Measurements from ENCODE around the gene SRRM4. TPM values are rescaled to one million over a fixed set of nuclear protein-coding genes. Genes with fewer than 3 reads are reported as not detected.

Gene SRRM4
- total RNA-seq, 1 donor from 2014 or later, result under 0.01 TPM

GRCh38 chr12:119171691-119172425 is 190.5 kb downstream of the SRRM4 start:
- Histone ChIP-seq H3K36me3 (ENCODE audit: control insufficient read depth in 3 of 3, insufficient read depth in 3 of 3, low read length in 3 of 3) (no peaks in the 10 kb centered on the region), H3K4me3 (ENCODE audit: low read length in 3 of 3) (no peak overlapping the region), H3K4me1 (ENCODE audit: control insufficient read depth in 3 of 3, insufficient read depth in 3 of 3, low read length in 3 of 3) (peaks cover 8 to 17% (median 14%) of the 10 kb centered on the region in 3 donors), H3K27me3 (ENCODE audit: control insufficient read depth in 3 of 3, insufficient read depth in 3 of 3, low read length in 3 of 3) (no peaks in the 10 kb centered on the region), H3K27ac (ENCODE audit: low read depth, low read length) (no peak overlapping the region), H3K9me3 (ENCODE audit: control insufficient read depth in 3 of 3, low read length in 3 of 3) (no peaks in the 10 kb centered on the region), H3K9ac (ENCODE audit: low read depth in 1 of 3, low read length in 3 of 3) (no peak overlapping the region)

DNA sequence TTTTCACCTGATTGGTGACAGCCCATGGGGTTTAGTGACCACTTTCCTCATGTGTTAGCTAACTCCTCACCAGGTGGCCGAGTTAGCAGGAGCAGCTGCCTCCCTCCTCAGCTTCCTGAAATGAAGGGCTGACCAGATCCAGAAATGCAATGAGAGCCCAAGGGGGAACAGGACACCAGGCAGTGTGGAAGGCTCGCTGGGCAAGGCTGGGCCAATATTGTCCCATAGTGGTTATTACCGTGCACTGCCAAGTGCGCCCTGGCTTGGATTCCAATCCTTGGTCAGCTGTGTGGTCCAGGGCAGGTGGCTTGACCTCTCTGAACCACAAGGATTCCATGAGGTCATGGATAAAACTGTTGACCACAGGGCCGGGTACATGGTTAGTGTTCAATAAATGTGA is 193.7 kb downstream of the SRRM4 start:
- H3K4me3 ChIP-seq (ENCODE audit: low read length in 3 of 3), result no peak overlapping the region
- H3K9me3 ChIP-seq (ENCODE audit: control insufficient read depth in 3 of 3, low read length in 3 of 3), result no peaks in the 10 kb centered on the region
- peak overlapping the region; percentile 97 for H3K27ac ChIP-seq (ENCODE audit: low read depth, low read length)
- H3K27me3 ChIP-seq (ENCODE audit: control insufficient read depth in 3 of 3, insufficient read depth in 3 of 3, low read length in 3 of 3), result no peaks in the 10 kb centered on the region
- H3K4me1 ChIP-seq (ENCODE audit: control insufficient read depth in 3 of 3, insufficient read depth in 3 of 3, low read length in 3 of 3), result peaks cover 25 to 32% (median 25%) of the 10 kb centered on the region in 3 donors
- H3K9ac ChIP-seq (ENCODE audit: low read depth in 1 of 3, low read length in 3 of 3), result peak overlapping the region in 1 of 3 donors; percentile 92
- H3K36me3 ChIP-seq (ENCODE audit: control insufficient read depth in 3 of 3, insufficient read depth in 3 of 3, low read length in 3 of 3), result peaks cover 0 to 7% (median 3%) of the 10 kb centered on the region in 3 donors

GRCh38 chr12:119176267-119177055 is 195.1 kb downstream of the SRRM4 start:
- Histone ChIP-seq H3K27me3 (ENCODE audit: control insufficient read depth in 3 of 3, insufficient read depth in 3 of 3, low read length in 3 of 3) (no peaks in the 10 kb centered on the region), H3K36me3 (ENCODE audit: control insufficient read depth in 3 of 3, insufficient read depth in 3 of 3, low read length in 3 of 3) (peaks cover 2 to 17% (median 14%) of the 10 kb centered on the region in 3 donors), H3K27ac (ENCODE audit: low read depth, low read length) (peak overlapping the region; percentile 97), H3K4me1 (ENCODE audit: control insufficient read depth in 3 of 3, insufficient read depth in 3 of 3, low read length in 3 of 3) (peaks cover 27 to 34% (median 29%) of the 10 kb centered on the region in 3 donors), H3K4me3 (ENCODE audit: low read length in 3 of 3) (peak overlapping the region; percentile 79 to 87 (median 83)), H3K9me3 (ENCODE audit: control insufficient read depth in 3 of 3, low read length in 3 of 3) (no peaks in the 10 kb centered on the region), H3K9ac (ENCODE audit: low read depth in 1 of 3, low read length in 3 of 3) (peak overlapping the region; percentile 89 to 99 (median 92))

DNA sequence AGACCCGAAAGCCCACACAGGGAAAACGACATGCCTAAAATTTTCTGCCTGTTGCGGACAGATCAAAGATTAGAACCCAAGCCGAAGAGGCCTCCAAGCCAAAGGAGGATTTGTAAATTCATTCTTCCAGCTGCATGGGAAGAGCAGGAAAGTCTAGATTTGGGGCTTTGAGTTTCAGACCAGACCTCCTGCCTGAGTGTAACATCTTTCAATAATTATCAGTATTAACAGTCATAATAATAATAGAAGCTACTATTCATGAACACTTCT is 195.7 kb downstream of the SRRM4 start:
- no peaks in the 10 kb centered on the region for H3K9me3 ChIP-seq (ENCODE audit: control insufficient read depth in 3 of 3, low read length in 3 of 3)
- peak overlapping the region; percentile 97 for H3K27ac ChIP-seq (ENCODE audit: low read depth, low read length)
- H3K4me1 ChIP-seq (ENCODE audit: control insufficient read depth in 3 of 3, insufficient read depth in 3 of 3, low read length in 3 of 3), result peaks cover 27 to 34% (median 34%) of the 10 kb centered on the region in 3 donors
- peak overlapping the region; percentile 67 to 92 (median 89) for H3K9ac ChIP-seq (ENCODE audit: low read depth in 1 of 3, low read length in 3 of 3)
- peaks cover 2 to 22% (median 18%) of the 10 kb centered on the region in 3 donors for H3K36me3 ChIP-seq (ENCODE audit: control insufficient read depth in 3 of 3, insufficient read depth in 3 of 3, low read length in 3 of 3)
- H3K4me3 ChIP-seq (ENCODE audit: low read length in 3 of 3), result peak overlapping the region; percentile 44 to 87 (median 83)
- H3K27me3 ChIP-seq (ENCODE audit: control insufficient read depth in 3 of 3, insufficient read depth in 3 of 3, low read length in 3 of 3), result no peaks in the 10 kb centered on the region

DNA sequence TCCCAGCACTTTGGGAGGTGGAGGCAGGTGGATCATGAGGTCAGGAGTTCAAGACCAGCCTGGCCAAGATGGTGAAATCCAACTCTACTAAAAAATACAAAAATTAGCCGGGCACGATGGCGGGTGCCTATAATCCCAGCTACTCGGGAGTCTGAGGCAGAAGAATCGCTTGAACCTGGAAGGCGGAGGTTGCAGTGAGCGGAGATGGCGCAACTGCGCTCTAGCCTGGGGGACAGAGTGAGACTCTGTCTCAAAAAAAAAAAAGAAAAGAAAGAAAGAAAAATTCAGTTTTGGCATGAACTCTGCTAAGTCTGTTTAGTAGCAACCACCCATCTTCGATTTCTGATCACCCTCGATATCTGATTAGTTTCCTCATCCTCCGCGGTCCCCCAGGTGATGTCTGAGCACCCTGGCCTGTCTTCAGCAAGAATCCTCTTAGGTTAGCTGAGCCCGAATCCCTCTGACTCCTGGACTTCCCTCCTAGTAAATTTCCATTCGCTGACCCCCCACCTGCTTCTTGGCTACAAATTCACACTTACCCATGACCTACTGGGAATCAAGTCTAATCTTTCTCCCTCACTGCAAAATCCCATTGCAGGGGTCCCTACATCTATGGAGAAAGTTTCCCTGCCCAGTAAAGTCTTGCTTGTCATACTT is 196.5 kb downstream of the SRRM4 start:
- no peaks in the 10 kb centered on the region for H3K9me3 ChIP-seq (ENCODE audit: control insufficient read depth in 3 of 3, low read length in 3 of 3)
- H3K9ac ChIP-seq (ENCODE audit: low read depth in 1 of 3, low read length in 3 of 3), result peak overlapping the region; percentile 48 to 92 (median 89)
- no peaks in the 10 kb centered on the region for H3K27me3 ChIP-seq (ENCODE audit: control insufficient read depth in 3 of 3, insufficient read depth in 3 of 3, low read length in 3 of 3)
- peaks cover 2 to 26% (median 18%) of the 10 kb centered on the region in 3 donors for H3K36me3 ChIP-seq (ENCODE audit: control insufficient read depth in 3 of 3, insufficient read depth in 3 of 3, low read length in 3 of 3)
- peak overlapping the region; percentile 97 for H3K27ac ChIP-seq (ENCODE audit: low read depth, low read length)
- H3K4me1 ChIP-seq (ENCODE audit: control insufficient read depth in 3 of 3, insufficient read depth in 3 of 3, low read length in 3 of 3), result peaks cover 27 to 37% (median 35%) of the 10 kb centered on the region in 3 donors
- peak overlapping the region; percentile 12 to 45 (median 20) for H3K4me3 ChIP-seq (ENCODE audit: low read length in 3 of 3)

GRCh38 chr12:119178544-119179334 is 197.4 kb downstream of the SRRM4 start, which contains the start of gene HSPB8:
Gene HSPB8 (plus strand): TSS chr12:119178931. CDS start chr12:119179313, 382 bp downstream.
- Histone ChIP-seq H3K27ac (ENCODE audit: low read depth, low read length) (peak within 1 kb of the TSS; percentile 99), H3K9ac (ENCODE audit: low read depth in 1 of 3, low read length in 3 of 3) (peak within 1 kb of the TSS; percentile 96 to 100 (median 96)), H3K27me3 (ENCODE audit: control insufficient read depth in 3 of 3, insufficient read depth in 3 of 3, low read length in 3 of 3) (no peaks in the 10 kb centered on the region), H3K36me3 (ENCODE audit: control insufficient read depth in 3 of 3, insufficient read depth in 3 of 3, low read length in 3 of 3) (peaks cover 2 to 27% (median 18%) of the 10 kb centered on the region in 3 donors), H3K9me3 (ENCODE audit: control insufficient read depth in 3 of 3, low read length in 3 of 3) (no peaks in the 10 kb centered on the region), H3K4me1 (ENCODE audit: control insufficient read depth in 3 of 3, insufficient read depth in 3 of 3, low read length in 3 of 3) (peaks cover 29 to 40% (median 40%) of the 10 kb centered on the region in 3 donors), H3K4me3 (ENCODE audit: low read length in 3 of 3) (peak within 1 kb of the TSS; percentile 82 to 100 (median 93))

- Histone ChIP-seq H3K4me3 (ENCODE audit: low read length in 3 of 3) (peak overlapping the region; percentile 82 to 100 (median 93)), H3K9ac (ENCODE audit: low read depth in 1 of 3, low read length in 3 of 3) (peak overlapping the region; percentile 96 to 100 (median 96)), H3K4me1 (ENCODE audit: control insufficient read depth in 3 of 3, insufficient read depth in 3 of 3, low read length in 3 of 3) (peaks cover 35 to 45% (median 43%) of the 10 kb centered on the region in 3 donors), H3K27ac (ENCODE audit: low read depth, low read length) (peak overlapping the region; percentile 99), H3K36me3 (ENCODE audit: control insufficient read depth in 3 of 3, insufficient read depth in 3 of 3, low read length in 3 of 3) (peaks cover 2 to 30% (median 18%) of the 10 kb centered on the region in 3 donors), H3K27me3 (ENCODE audit: control insufficient read depth in 3 of 3, insufficient read depth in 3 of 3, low read length in 3 of 3) (no peaks in the 10 kb centered on the region), H3K9me3 (ENCODE audit: control insufficient read depth in 3 of 3, low read length in 3 of 3) (no peaks in the 10 kb centered on the region)
Observed at GRCh38 chr12:119179335-119180021, 198.1 kb downstream of the SRRM4 start.

- peak overlapping the region; percentile 96 to 100 (median 96) for H3K9ac ChIP-seq (ENCODE audit: low read depth in 1 of 3, low read length in 3 of 3)
- H3K27ac ChIP-seq (ENCODE audit: low read depth, low read length), result peak overlapping the region; percentile 99
- H3K9me3 ChIP-seq (ENCODE audit: control insufficient read depth in 3 of 3, low read length in 3 of 3), result no peaks in the 10 kb centered on the region
- no peaks in the 10 kb centered on the region for H3K27me3 ChIP-seq (ENCODE audit: control insufficient read depth in 3 of 3, insufficient read depth in 3 of 3, low read length in 3 of 3)
- H3K4me3 ChIP-seq (ENCODE audit: low read length in 3 of 3), result peak overlapping the region; percentile 82 to 100 (median 93)
- peaks cover 35 to 39% (median 38%) of the 10 kb centered on the region in 3 donors for H3K4me1 ChIP-seq (ENCODE audit: control insufficient read depth in 3 of 3, insufficient read depth in 3 of 3, low read length in 3 of 3)
- peaks cover 2 to 34% (median 18%) of the 10 kb centered on the region in 3 donors for H3K36me3 ChIP-seq (ENCODE audit: control insufficient read depth in 3 of 3, insufficient read depth in 3 of 3, low read length in 3 of 3)
Observed at GRCh38 chr12:119180380-119181040, 199.2 kb downstream of the SRRM4 start.
